Measurements from ENCODE around the gene TUBA3D.
"Not testable (repeated sequence)": the region's sequence is repeated elsewhere in the genome, so short reads cannot be mapped to it uniquely, and the experiment has no call there.

DNA sequence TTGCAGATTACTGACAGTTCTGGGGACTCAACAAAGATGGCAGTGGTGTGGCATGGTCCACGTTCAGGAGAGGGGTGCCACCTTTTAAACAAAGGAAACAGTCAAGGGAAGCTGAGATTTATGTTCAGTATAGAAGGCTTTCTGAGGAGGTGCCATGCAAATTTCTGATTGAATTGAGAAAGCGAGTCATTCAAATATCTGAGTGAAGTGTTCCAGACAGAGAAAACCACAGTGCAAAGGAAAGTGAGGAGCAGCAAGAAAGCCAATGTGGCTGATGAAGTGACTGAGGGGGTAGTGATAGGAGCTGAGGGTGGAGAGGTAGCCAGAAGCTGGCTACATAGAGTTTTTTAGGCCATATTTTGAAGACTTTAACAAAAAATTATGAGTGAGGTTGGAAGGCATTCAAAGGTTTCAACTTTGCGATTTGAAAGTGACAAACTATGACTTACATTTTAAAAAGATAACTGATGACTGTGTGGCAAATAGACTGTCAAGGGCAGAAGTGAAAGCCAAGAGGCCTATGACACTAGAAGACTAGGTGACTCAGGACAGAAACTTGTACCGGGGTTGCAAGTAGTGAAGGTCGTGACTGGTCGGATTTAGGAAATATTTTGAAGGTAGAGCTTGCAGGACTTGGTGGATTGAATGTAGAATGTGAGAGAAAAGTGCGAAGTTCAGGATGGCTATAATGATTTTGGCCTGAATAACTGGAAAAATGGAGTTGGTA lies 35.0 kb upstream of the TUBA3D start:
- not testable (repeated sequence) for TF ChIP-seq POLR2A (IDR thresholded peaks at IDR 0.05; ENCODE audit: low read depth, low read length); POLR2AphosphoS5 (IDR thresholded peaks at IDR 0.05; ENCODE audit: low read depth, low read length); TAF1 (IDR thresholded peaks at IDR 0.05; ENCODE audit: borderline replicate concordance, low read depth, low read length)

Data from GM12892 (cell line).